Liver (tissue), 9 donors: ENCODE data around the gene CDKN2D. TPM values are rescaled to one million over a fixed set of nuclear protein-coding genes. Genes with fewer than 3 reads are reported as not detected.

Experiments
- DNase-seq: peaks from one replicate; pipeline ENCODE4 v3.0.0-alpha.2; 2017; ENCODE audit warnings: low spot score
- H3K27ac ChIP-seq, 2 donors: one replicate each; pipeline ENCODE4 v1.7.0; 2013; ENCODE audit warnings: inconsistent platforms in 2 of 2, low read length in 2 of 2, control low read depth in 1 of 2, low read depth in 1 of 2, mild to moderate bottlenecking in 1 of 2
- H3K27me3 ChIP-seq, 4 donors: one replicate each; pipeline versions ENCODE4 v1.6.1 to v1.7.0; 2013; ENCODE audit warnings: low read length in 3 of 4, inconsistent platforms in 1 of 4, mild to moderate bottlenecking in 1 of 4, moderate library complexity in 1 of 4; ENCODE audit not compliant: control insufficient read depth in 4 of 4, insufficient read depth in 4 of 4
- H3K36me3 ChIP-seq, 4 donors: one replicate each; pipeline versions ENCODE4 v1.6.1 to v1.7.0; 2013; ENCODE audit warnings: low read length in 3 of 4, mild to moderate bottlenecking in 3 of 4, low read depth in 1 of 4, moderate library complexity in 1 of 4; ENCODE audit not compliant: control insufficient read depth in 4 of 4, insufficient read depth in 3 of 4
- H3K4me1 ChIP-seq, 4 donors: one replicate each; pipeline versions ENCODE4 v1.6.1 to v1.7.0; 2013; ENCODE audit warnings: low read length in 3 of 4, mild to moderate bottlenecking in 3 of 4, moderate library complexity in 1 of 4; ENCODE audit not compliant: control insufficient read depth in 4 of 4, insufficient read depth in 4 of 4
- H3K4me3 ChIP-seq, 3 donors: one replicate each; pipeline versions ENCODE4 v1.6.1 to v1.7.0; 2013; ENCODE audit warnings: low read length in 3 of 3, control low read depth in 1 of 3, low read depth in 1 of 3, mild to moderate bottlenecking in 1 of 3
- H3K9ac ChIP-seq, 2 donors: one replicate each; pipeline ENCODE4 v1.7.0; 2013; ENCODE audit warnings: low read length in 2 of 2, mild to moderate bottlenecking in 2 of 2, moderate library complexity in 2 of 2, control low read depth in 1 of 2, low read depth in 1 of 2
- H3K9me3 ChIP-seq, 4 donors: one replicate each; pipeline versions ENCODE4 v1.6.1 to v1.7.0; 2013; ENCODE audit warnings: low read length in 3 of 4; ENCODE audit not compliant: control insufficient read depth in 4 of 4
- EGR1 ChIP-seq, 2 donors: IDR thresholded peaks; 2 replicates each; pipeline ENCODE4 v1.6.1; 2016 to 2018; ENCODE audit warnings: antibody characterized with exemption in 2 of 2, low read depth in 2 of 2
- FOXA1 ChIP-seq: IDR thresholded peaks from 2 replicates; pipeline ENCODE4 v1.6.1; 2016; ENCODE audit warnings: antibody characterized with exemption
- FOXA2 ChIP-seq: IDR thresholded peaks from 2 replicates; pipeline ENCODE4 v1.6.1; 2016; ENCODE audit warnings: antibody characterized with exemption
- GABPA ChIP-seq, 2 donors: IDR thresholded peaks in 1 of 2; conservative IDR thresholded peaks in 1 of 2; 2 replicates each; pipeline ENCODE4 v1.6.1; 2016; ENCODE audit warnings: antibody characterized with exemption in 2 of 2, mild to moderate bottlenecking in 1 of 2, moderate library complexity in 1 of 2
- HNF4A ChIP-seq, 2 donors: conservative IDR thresholded peaks; 2 replicates each; pipeline ENCODE4 v1.6.1; 2016; ENCODE audit warnings: antibody characterized with exemption in 2 of 2, mild to moderate bottlenecking in 2 of 2
- HNF4G ChIP-seq: IDR thresholded peaks from 2 replicates; pipeline ENCODE4 v1.6.1; 2016; ENCODE audit warnings: antibody characterized with exemption
- RAD21 ChIP-seq, 2 donors: IDR thresholded peaks; 2 replicates each; pipeline ENCODE4 v1.6.1; 2016; ENCODE audit warnings: antibody characterized with exemption in 2 of 2, mild to moderate bottlenecking in 2 of 2
- RXRA ChIP-seq, 2 donors: IDR thresholded peaks; 2 replicates each; pipeline ENCODE4 v1.6.1; 2017 to 2018; ENCODE audit warnings: antibody characterized with exemption in 2 of 2, mild to moderate bottlenecking in 1 of 2
- SP1 ChIP-seq: IDR thresholded peaks from 2 replicates; pipeline ENCODE4 v1.6.1; 2018; ENCODE audit warnings: antibody characterized with exemption, mild to moderate bottlenecking
- TAF1 ChIP-seq: conservative IDR thresholded peaks from 2 replicates; pipeline ENCODE4 v1.6.1; 2016; ENCODE audit warnings: antibody characterized with exemption, mild to moderate bottlenecking
- YY1 ChIP-seq: IDR thresholded peaks from 2 replicates; pipeline ENCODE4 v1.6.1; 2016; ENCODE audit warnings: antibody characterized with exemption, mild to moderate bottlenecking
- WGBS: extraction: QIAGEN DNeasy Blood & Tissue Kit; methylation state at CpG from one replicate; pipeline ENCODE4 v1.1.7; 2013; 5-methylcytosine and 5-hydroxymethylcytosine counted together
- polyA plus RNA-seq, 2 donors: library from polyadenylated mRNA; stranded (reverse) in 1 of 2; unstranded in 1 of 2; fragments of 200-250 nt in 1 of 2; fragments of >200 nt in 1 of 2; fragmentation: Nextera tagmentation in 1 of 2; extraction: Ambion mirVana in 1 of 2; gene quantifications; one replicate each; pipeline versions ENCODE4 v1.2.1 to v1.2.3, GENCODE V29; 2013 to 2015
- total RNA-seq, 2 donors: library from RNA; depleted of rRNA; stranded (reverse); fragments of >200 nt; gene quantifications; one replicate each; pipeline ENCODE4 v1.2.3, GENCODE V29; 2014
- TF ChIP-seq, protein P1 (sequence below): IDR thresholded peaks from 2 replicates; pipeline ENCODE4 v1.6.1; 2016; ENCODE audit warnings: antibody characterized with exemption, mild to moderate bottlenecking
- TF ChIP-seq, protein P2 (sequence below): IDR thresholded peaks from 2 replicates; pipeline ENCODE4 v1.6.1; 2016; ENCODE audit warnings: antibody characterized with exemption
- TF ChIP-seq, protein P3 (sequence below): IDR thresholded peaks from 2 replicates; pipeline ENCODE4 v1.6.1; 2016; ENCODE audit warnings: antibody characterized with exemption
- TF ChIP-seq, protein P4 (sequence below): IDR thresholded peaks from 2 replicates; pipeline ENCODE4 v1.6.1; 2016; ENCODE audit warnings: antibody characterized with exemption
- TF ChIP-seq, protein P5 (sequence below): fragments of 150-350 bp; IDR thresholded peaks from 2 replicates; pipeline ENCODE4 v1.5.1; 2017; ENCODE audit warnings: improper control_type of control experiment, low read depth, low read length; ENCODE audit not compliant: missing input control
- donor health status: healthy.
- donor health status: healthy.
- donor health status: healthy.
- donor health status: healthy.
- donor health status: healthy.

Gene CDKN2D
- total and polyA plus RNA-seq, 4 donors: 1.6 to 86.4 (median 3.5) TPM

DNA sequence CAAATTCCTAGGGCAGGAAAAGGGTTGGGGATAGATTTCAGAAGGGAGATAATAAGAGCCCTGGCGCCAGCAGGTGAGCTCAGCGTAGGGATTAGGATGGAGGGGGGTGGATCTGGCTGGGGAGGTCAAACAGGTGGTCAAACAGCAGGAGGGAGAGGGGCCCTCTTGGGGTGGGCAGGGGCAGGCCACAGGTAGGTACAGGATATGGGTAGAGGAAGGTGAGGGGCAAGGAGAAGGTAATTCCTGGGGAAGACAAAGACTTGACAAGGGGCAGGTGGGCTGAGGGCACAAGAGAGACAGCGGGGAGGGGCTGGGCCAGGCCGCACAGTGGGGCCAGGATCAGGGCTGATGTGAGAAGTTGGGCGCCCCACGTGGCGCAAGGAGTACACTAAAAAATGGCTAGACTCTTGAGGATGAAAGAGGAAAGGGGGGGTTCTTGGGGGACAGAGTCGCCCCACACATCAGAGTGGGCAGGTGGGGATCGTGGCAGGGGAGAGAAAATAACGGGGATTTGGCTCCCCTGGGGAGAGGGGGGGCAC lies 3.7 kb downstream of the CDKN2D start:
- 40% methylated on average over 10 of the region's 10 CpGs for WGBS
- no peaks in the 10 kb centered on the region for H3K27me3 ChIP-seq
- H3K4me1 ChIP-seq: peaks cover 11 to 41% (median 23%) of the 10 kb centered on the region in 4 donors
- TF ChIP-seq EGR1 (IDR thresholded peaks at IDR 0.05; ENCODE audit: low read depth in 2 of 2) (no peak), GABPA (IDR thresholded peaks at IDR 0.05 in 1 of 2, conservative IDR thresholded peaks at IDR 0.05 in 1 of 2) (no peak), FOXA1 (no peak), SP1 (no peak), FOXA2 (no peak), YY1 (no peak), HNF4G (no peak), RXRA (IDR thresholded peaks at IDR 0.05) (no peak), RAD21 (IDR thresholded peaks at IDR 0.05) (no peak), HNF4A (conservative IDR thresholded peaks at IDR 0.05) (no peak), TAF1 (no peak)
- TF ChIP-seq, protein P1, sequence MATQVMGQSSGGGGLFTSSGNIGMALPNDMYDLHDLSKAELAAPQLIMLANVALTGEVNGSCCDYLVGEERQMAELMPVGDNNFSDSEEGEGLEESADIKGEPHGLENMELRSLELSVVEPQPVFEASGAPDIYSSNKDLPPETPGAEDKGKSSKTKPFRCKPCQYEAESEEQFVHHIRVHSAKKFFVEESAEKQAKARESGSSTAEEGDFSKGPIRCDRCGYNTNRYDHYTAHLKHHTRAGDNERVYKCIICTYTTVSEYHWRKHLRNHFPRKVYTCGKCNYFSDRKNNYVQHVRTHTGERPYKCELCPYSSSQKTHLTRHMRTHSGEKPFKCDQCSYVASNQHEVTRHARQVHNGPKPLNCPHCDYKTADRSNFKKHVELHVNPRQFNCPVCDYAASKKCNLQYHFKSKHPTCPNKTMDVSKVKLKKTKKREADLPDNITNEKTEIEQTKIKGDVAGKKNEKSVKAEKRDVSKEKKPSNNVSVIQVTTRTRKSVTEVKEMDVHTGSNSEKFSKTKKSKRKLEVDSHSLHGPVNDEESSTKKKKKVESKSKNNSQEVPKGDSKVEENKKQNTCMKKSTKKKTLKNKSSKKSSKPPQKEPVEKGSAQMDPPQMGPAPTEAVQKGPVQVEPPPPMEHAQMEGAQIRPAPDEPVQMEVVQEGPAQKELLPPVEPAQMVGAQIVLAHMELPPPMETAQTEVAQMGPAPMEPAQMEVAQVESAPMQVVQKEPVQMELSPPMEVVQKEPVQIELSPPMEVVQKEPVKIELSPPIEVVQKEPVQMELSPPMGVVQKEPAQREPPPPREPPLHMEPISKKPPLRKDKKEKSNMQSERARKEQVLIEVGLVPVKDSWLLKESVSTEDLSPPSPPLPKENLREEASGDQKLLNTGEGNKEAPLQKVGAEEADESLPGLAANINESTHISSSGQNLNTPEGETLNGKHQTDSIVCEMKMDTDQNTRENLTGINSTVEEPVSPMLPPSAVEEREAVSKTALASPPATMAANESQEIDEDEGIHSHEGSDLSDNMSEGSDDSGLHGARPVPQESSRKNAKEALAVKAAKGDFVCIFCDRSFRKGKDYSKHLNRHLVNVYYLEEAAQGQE: no peak
- TF ChIP-seq, protein P2, sequence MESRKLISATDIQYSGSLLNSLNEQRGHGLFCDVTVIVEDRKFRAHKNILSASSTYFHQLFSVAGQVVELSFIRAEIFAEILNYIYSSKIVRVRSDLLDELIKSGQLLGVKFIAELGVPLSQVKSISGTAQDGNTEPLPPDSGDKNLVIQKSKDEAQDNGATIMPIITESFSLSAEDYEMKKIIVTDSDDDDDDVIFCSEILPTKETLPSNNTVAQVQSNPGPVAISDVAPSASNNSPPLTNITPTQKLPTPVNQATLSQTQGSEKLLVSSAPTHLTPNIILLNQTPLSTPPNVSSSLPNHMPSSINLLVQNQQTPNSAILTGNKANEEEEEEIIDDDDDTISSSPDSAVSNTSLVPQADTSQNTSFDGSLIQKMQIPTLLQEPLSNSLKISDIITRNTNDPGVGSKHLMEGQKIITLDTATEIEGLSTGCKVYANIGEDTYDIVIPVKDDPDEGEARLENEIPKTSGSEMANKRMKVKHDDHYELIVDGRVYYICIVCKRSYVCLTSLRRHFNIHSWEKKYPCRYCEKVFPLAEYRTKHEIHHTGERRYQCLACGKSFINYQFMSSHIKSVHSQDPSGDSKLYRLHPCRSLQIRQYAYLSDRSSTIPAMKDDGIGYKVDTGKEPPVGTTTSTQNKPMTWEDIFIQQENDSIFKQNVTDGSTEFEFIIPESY: no peak
- TF ChIP-seq, protein P3, sequence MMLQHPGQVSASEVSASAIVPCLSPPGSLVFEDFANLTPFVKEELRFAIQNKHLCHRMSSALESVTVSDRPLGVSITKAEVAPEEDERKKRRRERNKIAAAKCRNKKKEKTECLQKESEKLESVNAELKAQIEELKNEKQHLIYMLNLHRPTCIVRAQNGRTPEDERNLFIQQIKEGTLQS: no peak
- TF ChIP-seq, protein P4, sequence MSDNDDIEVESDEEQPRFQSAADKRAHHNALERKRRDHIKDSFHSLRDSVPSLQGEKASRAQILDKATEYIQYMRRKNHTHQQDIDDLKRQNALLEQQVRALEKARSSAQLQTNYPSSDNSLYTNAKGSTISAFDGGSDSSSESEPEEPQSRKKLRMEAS: no peak
- peak overlapping the region; percentile 43 to 89 for H3K27ac ChIP-seq
- peaks cover 0 to 13% (median 6%) of the 10 kb centered on the region in 4 donors for H3K36me3 ChIP-seq
- H3K9me3 ChIP-seq: no peaks in the 10 kb centered on the region
- DNase-seq: peak; percentile 59
- peak overlapping the region; percentile 52 to 57 for H3K9ac ChIP-seq
- H3K4me3 ChIP-seq: peak overlapping the region; percentile 41 to 88 (median 76)

DNA sequence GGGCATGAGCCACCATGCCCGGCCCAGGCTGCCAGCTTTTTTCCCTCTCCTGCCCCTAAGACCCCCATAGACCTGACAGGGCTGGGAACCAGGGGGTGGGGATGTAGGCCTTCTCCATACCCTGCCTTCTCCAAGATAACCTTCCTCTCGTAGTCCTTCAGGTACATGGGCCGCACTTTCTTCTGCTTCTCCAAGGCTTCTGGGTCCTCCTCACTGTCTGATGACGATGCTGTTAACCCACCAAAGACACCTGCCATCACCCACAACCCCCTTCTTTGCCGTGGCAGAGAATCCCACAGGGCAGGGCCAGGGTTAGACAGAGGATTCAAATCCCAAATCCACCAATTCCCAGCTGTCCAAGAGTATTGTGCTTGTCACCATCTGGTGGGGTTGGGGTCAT lies 6.2 kb downstream of the CDKN2D start:
- Histone ChIP-seq H3K4me3 (no peak overlapping the region), H3K27ac (no peak overlapping the region), H3K27me3 (no peaks in the 10 kb centered on the region), H3K9me3 (no peaks in the 10 kb centered on the region), H3K4me1 (peaks cover 6 to 28% (median 13%) of the 10 kb centered on the region in 4 donors), H3K9ac (no peak overlapping the region), H3K36me3 (peaks cover 5 to 34% (median 18%) of the 10 kb centered on the region in 4 donors)
- DNase-seq: no peak
- 96% methylated on average over 5 of the region's 5 CpGs for WGBS
- TF ChIP-seq, protein P2: no peak
- TF ChIP-seq, protein P1: no peak
- TF ChIP-seq SP1 (no peak), RAD21 (IDR thresholded peaks at IDR 0.05) (no peak), HNF4G (no peak), FOXA1 (no peak)
- TF ChIP-seq, protein P5, sequence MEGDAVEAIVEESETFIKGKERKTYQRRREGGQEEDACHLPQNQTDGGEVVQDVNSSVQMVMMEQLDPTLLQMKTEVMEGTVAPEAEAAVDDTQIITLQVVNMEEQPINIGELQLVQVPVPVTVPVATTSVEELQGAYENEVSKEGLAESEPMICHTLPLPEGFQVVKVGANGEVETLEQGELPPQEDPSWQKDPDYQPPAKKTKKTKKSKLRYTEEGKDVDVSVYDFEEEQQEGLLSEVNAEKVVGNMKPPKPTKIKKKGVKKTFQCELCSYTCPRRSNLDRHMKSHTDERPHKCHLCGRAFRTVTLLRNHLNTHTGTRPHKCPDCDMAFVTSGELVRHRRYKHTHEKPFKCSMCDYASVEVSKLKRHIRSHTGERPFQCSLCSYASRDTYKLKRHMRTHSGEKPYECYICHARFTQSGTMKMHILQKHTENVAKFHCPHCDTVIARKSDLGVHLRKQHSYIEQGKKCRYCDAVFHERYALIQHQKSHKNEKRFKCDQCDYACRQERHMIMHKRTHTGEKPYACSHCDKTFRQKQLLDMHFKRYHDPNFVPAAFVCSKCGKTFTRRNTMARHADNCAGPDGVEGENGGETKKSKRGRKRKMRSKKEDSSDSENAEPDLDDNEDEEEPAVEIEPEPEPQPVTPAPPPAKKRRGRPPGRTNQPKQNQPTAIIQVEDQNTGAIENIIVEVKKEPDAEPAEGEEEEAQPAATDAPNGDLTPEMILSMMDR: no peak
